Amygdala (tissue), 56 donors: ENCODE measurements around the gene PDE11A.

Experiments used
- DNase-seq, 56 donors: peaks; one replicate each; lab custom pipeline; 2025; lab: John Stamatoyannopoulos, UW

PDE11A gene

GRCh38 chr2:177733322-177733855 lies 339.2 kb downstream of the PDE11A start:
- DNase-seq: no peak

GRCh38 chr2:177731384-177731783 lies 341.2 kb downstream of the PDE11A start:
- DNase-seq: no peak

- DNase-seq: no peak
Observed at GRCh38 chr2:177730792-177731191, 341.8 kb downstream of the PDE11A start.

- no peak for DNase-seq
Observed at GRCh38 chr2:177730363-177730762, 342.2 kb downstream of the PDE11A start.

GRCh38 chr2:177728920-177729319 lies 343.7 kb downstream of the PDE11A start:
- no peak for DNase-seq

GRCh38 chr2:177728399-177728765 lies 344.2 kb downstream of the PDE11A start:
- DNase-seq: no peak

- DNase-seq: no peak
Observed at GRCh38 chr2:177727577-177728398, 344.8 kb downstream of the PDE11A start.

- DNase-seq: no peak
Observed at GRCh38 chr2:177726931-177727348, 345.6 kb downstream of the PDE11A start.

DNA sequence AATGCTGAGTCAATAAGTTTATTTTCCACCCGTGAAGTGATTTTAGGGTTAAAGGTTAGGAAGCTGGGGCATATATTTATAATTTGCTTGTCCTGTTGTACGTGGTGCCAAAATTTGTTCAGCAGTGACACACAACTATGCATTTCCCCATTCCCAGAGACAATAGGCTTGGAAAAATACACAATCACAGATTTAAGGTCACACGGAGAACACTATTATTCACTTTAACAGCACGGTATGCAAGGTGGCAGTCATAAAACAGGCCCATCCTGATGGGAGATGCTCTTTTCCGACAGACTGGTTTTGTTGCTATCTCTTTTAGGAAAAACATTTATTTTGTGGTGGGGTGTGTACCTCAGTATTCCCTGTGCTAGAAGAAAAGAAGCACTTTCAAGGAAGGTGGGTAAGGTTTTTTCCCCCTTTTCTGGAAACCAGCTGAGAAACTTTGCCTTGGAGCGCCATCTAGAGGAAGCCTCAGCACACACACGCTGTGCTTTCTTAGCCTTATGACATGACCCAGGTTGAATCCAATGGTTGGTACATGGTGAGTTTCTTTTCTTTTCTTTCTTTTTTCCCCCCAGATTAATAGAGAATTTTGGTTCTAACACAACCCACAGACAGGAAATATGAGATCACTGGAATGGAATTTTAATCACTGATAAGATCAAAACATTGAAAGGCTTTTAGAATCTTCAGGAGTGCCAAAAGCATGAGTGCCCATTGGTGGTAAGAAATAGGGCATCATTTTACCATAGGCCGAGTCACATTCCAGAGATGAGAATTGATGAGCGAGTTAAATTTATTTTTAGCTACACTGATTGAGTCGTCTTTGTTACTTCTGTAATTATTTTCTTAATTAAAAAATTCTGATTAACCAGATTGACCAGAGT lies 347.9 kb downstream of the PDE11A start:
- peak in 36 of 56 donors; percentile 2 to 76 (median 20) for DNase-seq

- no peak for DNase-seq
Observed at GRCh38 chr2:177723235-177723634, 349.3 kb downstream of the PDE11A start.

- no peak for DNase-seq
Observed at GRCh38 chr2:177721818-177722567, 350.6 kb downstream of the PDE11A start.

- DNase-seq: no peak
Observed at GRCh38 chr2:177721087-177721486, 351.5 kb downstream of the PDE11A start.

DNA sequence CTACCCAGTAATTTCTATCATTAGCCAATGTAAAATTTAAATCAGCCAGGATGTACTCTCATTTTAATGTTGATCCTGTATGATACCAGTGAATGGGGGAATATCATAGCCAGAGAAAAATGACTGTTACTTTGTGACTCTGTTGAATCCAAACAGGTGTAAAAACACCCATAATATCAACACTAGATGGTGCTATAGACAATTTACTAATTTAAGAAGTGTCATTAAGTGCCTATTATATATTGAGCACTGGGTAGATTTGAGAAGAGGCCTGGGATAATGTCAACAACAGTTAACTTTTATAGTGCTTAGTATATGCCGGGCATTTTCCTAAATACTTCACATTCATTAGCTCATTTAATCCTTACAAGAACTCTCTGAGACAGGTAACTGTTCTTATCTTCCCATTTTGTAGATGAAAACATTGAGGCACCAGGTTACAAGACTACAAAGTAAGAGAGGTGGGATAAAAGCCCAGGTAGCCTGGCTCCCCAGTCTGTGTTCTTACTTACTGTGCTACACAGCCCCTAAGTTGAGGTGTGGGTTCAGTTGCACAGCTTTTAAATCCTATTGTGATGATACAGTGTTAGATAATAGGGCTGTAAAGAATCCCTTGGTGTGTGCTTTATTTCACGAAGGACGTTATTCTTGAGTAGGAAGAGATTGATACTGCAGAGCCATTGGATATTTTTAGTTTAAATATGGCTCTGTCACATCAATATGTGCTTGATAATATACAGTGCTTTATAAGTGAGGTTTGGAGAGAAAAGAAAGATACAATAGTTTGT lies 354.6 kb downstream of the PDE11A start:
- DNase-seq: no peak

DNA sequence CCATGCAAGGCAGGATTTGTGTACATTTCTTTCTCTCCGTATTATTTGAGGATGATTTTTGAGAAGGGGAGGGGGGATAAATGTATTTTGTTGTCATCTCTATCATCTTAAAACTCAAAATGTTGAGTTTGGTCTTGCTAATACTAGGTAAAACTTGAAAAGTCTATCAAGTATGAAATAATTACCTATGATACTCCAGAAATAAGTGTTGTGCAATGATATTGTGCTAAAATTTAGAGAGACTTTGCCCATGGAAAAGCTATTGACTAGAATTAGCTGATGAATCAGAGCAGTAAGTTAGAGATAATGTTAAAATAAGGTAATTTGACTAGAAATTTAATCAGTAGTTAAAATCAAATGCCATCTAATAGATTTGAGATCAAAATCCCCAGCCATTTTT lies 356.1 kb downstream of the PDE11A start:
- DNase-seq: no peak

DNA sequence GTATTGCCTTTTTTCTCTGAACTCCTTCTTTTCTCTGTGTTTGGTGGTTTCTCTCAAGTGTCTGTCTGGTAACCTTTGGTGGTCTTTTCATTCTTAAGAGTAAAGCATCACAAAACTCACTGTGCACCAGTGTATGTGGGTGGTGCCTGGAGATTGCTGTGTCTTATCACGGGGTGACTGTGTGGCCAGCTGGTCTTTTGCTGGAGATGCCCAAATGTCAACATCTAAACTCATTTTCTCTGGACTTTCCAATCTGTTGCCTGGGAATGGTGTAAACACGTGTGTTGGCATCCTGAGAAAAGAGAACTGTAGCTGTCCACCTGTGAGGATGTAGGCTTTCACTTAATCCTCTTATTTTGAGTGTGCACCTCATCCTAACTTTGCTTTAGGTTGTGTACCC lies 356.8 kb downstream of the PDE11A start:
- DNase-seq: no peak

DNA sequence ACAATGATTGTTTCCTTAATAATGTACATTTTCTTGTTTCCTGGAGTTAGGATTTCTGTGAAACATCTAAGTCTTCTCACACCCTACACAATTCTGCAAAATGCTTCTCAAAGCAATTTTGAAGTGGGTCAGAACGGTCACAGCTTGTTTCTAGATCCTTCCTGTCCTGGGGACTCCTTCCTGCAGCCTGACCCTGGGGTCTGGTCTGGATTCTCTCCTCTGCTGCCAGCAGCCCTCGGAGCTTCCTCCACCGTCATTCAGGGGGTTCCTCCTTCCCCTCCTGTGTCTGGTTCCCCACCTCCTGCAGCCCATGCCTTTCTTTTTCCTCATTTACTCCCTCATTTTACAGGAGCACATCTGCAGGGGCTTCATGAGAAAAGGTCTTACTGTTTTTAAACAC lies 357.9 kb downstream of the PDE11A start:
- peak in 1 of 56 donors; percentile 6 for DNase-seq

- DNase-seq: no peak
Observed at GRCh38 chr2:177712462-177712861, 360.1 kb downstream of the PDE11A start.

DNA sequence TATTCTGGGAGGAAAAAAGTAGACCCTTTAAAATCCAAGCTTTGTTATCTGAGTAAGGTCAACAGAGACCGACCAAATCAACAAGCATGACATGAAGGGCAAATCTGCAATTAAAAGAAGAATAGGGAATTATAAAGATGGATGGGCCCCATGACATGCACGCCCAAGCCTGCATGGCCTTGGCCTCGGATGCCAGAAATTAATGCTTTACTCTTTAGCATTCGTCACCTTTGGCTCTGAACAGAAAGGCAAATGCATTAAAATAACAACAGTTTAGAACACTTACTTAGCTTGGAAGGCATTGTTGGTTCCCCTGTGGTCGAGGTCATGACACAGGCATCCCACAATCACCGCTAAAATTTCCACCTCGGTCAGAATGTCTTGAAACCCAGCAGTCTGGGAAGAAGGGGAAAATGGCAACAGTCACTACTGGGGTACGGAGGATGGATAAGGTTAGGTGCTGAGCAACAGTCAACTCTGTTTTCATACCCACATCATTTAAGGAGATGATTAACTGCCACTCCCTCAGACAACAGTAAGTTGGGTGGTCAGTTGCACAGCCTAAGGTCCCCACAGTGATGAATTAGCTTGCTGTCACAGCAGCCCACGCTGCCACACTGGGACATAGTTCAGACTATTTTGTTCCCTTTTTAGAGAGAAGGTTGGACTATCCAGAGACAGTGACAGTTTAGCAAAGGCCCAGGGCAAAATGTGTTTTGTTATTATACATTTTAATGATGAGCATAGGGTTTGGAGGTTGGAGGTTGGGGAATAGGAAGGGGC lies 360.9 kb downstream of the PDE11A start:
- DNase-seq: no peak

- no peak for DNase-seq
Observed at GRCh38 chr2:177710889-177711288, 361.7 kb downstream of the PDE11A start.
